NCI-H524 (cell line): Measurements from ENCODE around the gene ATP2A1.
A peak's percentile ranks its signal among the peaks of the same experiment; 100 is the strongest.
"Not testable (repeated sequence)": the region's sequence is repeated elsewhere in the genome, so short reads cannot be mapped to it uniquely, and the experiment has no call there.

Source experiments
- DNase-seq, 2 experiments: peaks; one replicate each; lab custom pipeline; 2025; lab: John Stamatoyannopoulos, UW

The ATP2A1 gene

DNA sequence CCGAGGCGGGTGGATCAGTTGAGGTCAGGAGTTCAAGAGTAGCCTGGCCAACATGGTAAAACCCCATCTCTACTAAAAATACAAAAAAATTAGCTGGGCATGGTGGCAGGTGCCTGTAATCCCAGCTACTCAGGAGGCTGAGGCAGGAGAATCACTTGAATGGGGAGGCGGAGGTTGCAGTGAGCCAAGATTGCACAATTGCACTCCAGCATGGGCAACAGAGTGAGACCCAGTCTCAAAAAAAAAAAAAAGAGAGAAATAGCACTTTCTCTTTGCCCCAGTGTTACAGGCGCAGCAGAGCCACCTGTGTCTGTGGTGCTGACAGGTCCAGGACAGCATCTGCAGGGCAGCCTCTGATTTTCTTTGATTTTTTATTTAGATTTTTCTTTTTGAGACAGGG lies 3.3 kb downstream of the ATP2A1 start:
- DNase-seq: not testable (repeated sequence)

DNA sequence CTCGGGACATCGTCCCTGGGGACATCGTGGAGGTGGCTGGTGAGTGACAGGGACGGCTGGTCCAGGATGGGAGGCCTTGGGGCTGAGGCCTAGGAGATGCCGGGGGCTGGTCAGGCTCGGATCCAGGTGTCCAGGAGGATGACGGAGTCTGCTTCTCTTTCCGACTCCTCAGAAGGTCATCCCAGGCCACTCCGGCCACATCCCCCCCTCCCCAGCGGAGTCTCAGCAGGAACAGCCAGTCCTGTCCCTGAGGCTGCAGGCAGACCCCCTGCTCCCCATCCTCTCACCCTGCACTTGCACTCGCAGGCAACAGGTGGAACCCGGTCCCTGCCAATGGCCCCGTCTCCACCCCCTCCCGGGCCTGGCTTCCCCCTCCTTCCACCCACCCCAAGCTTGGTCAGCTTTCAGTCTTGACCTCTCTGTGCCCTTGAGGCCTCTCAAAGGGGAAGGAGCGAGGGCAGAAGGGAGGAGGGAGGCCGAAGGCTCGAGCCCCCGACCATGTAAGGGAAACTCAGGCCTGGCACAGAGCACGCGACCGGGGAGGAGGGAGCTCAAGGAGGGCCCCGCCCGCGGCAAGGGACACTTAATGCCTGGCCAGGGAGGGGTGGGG lies 4.4 kb downstream of the ATP2A1 start:
- DNase-seq: no peak

DNA sequence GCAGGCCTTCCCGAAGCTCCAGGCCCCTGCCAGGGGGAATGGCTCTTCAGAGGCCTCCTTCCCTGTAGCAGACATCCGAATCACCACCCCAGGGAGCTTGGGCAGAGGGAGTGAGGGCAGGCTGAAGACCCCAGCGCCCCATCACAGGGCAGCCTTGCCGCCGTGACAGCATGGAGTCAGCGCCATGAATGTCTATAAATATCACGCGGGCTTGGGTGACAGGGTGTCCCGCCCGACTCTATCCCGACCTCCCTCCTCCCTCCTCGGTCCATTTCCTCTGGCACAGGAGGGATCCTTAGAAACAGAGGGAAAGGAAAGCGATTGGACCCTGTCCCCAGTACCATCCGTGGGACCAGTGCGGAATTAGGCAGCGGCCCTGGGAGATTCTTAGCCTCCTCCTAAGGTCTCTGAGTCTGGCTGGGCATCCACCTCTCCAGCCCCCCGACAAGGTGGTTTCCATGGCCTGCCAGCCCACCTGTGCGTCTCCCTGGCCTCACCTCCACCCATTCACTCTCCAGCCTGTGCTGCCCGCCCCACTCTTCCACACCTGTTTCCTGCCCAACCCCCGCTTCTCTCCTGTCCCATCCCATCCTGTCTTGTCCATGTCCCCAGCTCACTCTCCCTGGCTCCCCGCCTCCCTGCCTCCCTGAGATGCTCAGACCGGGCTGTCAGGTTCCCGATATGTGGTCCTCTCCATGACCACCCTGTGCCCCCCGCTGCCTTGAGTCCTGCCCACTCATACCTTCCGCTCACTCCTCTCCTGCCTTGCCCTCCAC lies 5.1 kb downstream of the ATP2A1 start:
- no peak for DNase-seq

DNA sequence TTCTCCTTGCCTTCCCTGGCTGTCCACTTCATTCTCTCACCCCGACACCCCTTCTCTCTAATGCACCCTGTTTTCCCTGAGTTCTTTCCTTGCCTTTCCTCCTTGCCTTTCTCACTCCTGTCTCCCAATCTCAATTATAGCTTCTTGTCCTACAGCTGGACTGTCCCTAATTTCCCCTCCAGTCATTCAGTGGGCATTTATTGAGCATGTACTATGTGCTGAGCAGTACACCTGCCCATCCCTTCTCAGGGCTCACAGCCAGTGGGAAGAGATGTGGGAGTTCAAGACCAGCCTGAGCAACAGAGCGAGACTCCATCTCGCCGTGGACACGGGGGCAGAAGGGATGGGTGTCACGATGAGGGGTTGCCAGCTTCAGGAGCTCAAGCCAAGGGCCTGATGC lies 5.8 kb downstream of the ATP2A1 start:
- DNase-seq: no peak

DNA sequence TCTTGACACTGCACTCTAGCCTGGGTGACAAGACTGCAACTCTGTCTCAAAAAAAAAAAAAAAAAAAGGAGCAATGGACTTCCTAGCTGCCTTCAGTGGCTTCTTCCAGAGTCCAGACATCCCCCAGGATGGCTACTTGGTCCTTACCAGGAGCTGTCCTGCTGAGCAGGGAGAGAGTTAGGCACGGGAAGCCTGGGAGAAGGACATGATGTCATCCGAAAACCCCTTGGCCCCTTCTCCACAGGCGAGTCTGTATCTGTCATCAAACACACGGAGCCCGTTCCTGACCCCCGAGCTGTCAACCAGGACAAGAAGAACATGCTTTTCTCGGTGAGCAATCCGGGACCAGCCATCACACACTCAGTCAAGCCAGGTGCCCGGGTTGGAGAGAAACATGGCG lies 8.7 kb downstream of the ATP2A1 start:
- no peak for DNase-seq

DNA sequence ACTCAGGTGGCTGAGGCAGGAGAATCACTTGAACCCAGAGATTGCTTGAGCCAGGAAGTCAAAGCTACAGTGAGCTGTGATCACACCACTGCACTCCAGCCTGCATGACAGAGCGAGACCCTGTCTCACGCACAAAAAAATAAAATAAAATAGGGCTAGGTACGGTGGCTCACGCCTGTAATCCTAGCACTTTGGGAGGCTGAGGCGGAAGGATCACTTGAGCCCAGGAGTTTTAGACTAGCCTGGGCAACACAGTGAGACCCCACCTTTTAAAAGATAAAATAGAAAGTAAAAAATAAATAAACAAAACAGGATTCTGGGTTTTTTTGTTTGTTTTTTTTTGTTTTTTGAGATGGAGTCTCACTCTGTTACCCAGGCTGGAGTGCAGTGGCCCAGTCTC lies 12.1 kb downstream of the ATP2A1 start:
- not testable (repeated sequence) for DNase-seq

DNA sequence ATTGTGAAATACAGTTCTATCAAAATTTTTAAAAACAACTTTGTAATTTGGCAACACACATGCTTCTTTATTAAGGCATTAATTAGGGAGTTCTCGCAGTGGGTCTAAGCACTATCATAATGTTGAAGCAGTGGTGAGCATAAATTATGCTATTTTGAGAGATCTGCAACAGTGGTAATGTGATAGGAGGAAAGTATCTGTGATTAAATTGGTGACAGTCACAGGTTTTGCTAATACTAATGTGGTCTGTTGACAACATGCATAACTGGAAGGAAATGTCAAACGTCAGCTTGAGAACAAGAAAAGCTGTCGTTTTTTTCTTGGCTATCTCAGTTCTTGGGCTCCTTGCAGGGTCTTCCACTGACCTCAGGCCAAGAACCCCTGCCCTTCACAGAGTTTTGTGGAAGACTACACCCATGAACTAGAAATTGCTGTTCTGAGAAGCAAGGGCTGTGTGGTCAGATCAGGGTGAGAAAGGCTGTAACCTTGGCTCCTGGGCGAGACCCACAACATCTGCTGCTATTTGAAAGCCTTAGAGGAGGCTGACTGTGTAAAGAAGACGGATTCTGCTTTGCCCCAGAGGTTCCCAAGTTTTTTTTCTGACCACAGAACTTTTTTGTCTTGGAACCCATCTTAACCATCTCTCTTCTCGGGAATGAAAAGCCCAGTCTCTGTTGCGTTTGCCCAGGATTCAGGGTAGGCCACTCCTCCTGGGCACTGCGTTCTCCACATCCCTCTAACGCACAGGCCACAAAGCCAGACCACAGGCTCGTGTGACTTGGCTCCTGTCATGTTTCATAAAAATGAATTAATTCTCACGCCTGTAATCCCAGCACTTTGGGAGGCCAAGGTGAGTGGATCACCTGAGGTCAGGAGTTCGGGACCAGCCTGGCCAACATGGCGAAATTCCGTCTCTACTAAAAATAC lies 13.9 kb downstream of the ATP2A1 start:
- no peak for DNase-seq

DNA sequence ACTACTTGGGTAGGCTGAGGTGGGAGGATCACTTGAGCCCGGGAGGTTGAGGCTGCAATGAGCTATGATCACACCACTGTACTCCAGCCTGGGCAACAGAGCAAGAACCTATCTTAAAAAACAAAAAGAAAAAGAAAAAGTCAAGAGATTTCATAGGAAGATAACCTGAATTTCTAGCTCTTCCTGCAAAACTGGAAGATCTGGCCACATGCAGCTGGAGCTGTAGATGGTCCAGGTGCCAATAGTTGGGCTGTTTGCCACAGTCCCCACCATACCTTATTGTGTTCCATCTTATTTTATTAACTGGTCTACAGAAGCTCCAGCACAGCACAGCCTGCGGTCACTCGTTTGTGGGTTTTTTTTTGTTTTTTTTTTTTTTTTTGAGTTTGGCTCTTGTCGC lies 15.0 kb downstream of the ATP2A1 start:
- DNase-seq: no peak

DNA sequence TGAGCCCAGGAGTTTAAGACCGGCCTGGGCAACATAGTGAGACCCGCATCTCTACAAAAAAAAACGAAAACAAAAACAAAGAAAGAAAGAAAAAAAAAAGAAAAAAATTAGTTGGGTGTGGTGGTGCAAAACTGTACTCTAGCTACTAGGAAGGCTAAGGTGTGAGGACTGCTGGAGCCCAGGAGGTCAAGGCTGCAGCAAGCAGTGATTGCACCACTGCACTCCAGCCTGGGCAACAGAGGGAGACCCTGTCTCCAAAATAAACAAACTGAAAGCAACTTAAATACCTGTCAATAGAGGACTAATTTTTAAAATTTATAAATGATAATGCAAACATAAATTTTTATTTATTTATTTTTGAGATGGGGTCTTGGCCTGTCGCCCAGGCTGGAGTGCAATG lies 17.3 kb downstream of the ATP2A1 start:
- no peak for DNase-seq

DNA sequence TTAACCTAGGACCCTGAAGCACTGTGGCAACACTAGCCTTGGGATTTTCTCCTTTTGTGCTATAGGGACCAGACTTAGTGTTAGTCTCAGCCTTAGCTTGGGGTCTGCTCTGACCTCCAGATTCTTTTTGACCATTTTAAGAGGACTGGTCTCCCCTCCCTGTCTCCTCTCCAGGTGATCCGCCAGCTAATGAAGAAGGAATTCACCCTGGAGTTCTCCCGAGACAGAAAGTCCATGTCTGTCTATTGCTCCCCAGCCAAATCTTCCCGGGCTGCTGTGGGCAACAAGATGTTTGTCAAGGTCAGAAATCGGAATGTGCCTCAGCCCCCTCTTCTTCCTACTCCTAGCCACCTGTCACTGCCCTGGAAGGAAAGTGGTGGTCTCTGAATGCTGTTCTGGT lies 19.5 kb downstream of the ATP2A1 start:
- DNase-seq: no peak

DNA sequence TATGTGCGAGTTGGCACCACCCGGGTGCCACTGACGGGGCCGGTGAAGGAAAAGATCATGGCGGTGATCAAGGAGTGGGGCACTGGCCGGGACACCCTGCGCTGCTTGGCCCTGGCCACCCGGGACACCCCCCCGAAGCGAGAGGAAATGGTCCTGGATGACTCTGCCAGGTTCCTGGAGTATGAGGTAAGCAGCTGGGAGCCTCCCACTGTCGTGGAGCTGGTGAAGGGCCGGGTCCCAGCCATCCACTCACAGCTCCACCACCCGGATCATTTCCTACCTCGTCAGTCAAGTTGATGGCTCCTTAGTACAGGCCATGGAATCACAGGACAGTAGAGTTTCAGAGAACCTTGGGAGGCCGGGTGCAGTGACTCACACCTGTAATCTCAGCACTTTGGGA lies 20.0 kb downstream of the ATP2A1 start:
- no peak for DNase-seq

DNA sequence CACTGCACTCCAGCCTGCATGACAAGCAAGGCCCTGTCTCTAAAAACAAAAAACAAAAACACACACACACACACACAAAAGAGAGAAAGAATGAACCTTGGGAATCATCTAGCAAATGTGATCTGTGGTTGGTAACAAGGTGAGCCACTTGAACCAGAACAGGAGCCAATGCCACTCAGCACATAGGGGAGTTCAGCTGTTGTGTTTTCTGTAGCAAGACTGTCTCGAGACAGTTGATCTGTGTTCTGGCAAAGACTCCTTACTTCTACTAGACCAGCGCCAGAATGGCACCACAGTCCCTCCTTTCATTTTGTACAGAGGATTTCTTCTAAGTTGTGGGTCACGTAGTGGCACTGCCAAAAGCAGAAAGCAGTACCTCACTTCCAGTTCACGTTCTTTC lies 20.7 kb downstream of the ATP2A1 start:
- no peak for DNase-seq

DNA sequence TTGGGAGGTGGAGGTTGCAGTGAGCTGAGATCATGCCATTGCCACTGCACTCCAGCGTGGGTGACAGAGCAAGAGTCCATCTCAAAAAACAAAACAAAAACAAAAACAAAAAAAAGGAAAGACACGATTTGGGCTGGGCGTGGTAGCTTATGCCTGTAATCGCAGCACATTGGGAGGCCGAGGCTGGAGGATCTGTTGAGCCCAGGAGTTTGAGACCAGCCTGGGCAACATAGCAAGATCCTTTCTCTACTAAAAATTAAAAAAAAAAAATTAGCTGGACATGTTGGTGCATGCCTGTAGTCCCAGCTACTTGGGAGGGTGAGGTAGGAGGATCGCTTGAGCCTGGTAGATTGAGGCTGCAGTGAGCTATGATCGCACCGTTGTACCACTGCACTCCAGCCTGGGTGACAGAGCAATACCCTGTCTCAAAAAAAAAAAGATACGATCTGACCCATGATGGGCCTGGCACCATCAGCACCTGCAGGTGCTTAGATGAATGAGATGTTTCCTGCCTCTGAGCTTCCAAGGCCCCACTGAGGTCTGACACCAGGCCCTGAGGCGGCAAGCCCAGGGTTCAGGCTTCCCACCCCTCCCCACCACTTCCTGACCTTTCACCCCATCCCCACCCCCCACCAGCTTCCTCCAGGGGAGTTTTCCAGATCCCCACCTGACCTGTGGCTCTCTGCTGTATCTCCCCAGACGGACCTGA lies 21.7 kb downstream of the ATP2A1 start:
- no peak for DNase-seq

DNA sequence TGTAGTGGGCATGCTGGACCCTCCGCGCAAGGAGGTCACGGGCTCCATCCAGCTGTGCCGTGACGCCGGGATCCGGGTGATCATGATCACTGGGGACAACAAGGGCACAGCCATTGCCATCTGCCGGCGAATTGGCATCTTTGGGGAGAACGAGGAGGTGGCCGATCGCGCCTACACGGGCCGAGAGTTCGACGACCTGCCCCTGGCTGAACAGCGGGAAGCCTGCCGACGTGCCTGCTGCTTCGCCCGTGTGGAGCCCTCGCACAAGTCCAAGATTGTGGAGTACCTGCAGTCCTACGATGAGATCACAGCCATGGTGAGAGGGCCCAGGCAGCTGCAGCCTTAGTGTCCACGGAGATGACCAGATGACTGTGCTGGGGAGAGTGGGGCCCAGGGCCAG lies 22.3 kb downstream of the ATP2A1 start:
- no peak for DNase-seq

DNA sequence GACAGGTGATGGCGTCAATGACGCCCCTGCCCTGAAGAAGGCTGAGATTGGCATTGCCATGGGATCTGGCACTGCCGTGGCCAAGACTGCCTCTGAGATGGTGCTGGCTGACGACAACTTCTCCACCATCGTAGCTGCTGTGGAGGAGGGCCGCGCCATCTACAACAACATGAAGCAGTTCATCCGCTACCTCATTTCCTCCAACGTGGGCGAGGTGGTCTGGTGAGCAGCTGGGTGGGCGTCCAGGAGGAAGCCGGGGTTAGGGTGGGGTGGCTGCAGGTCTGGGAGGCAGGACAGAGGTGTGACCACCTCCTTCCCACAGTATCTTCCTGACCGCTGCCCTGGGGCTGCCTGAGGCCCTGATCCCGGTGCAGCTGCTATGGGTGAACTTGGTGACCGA lies 23.6 kb downstream of the ATP2A1 start:
- no peak for DNase-seq

DNA sequence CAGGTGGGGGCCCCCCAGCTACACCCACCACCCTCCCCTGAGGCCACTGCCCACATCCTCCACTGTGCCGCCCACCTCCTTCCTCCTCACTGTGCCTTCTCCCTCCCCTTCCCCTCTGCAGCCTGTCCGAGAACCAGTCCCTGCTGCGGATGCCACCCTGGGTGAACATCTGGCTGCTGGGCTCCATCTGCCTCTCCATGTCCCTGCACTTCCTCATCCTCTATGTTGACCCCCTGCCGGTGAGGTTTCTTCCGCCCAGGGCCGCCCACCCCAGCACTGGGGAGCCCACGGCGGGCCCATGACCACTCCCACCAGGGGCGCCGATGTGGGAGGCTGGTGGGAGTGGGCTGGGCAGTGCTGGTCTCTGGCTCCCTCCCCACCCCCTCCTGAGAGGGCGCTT lies 24.6 kb downstream of the ATP2A1 start:
- DNase-seq: peak in 1 of 2 experiments; percentile 20

DNA sequence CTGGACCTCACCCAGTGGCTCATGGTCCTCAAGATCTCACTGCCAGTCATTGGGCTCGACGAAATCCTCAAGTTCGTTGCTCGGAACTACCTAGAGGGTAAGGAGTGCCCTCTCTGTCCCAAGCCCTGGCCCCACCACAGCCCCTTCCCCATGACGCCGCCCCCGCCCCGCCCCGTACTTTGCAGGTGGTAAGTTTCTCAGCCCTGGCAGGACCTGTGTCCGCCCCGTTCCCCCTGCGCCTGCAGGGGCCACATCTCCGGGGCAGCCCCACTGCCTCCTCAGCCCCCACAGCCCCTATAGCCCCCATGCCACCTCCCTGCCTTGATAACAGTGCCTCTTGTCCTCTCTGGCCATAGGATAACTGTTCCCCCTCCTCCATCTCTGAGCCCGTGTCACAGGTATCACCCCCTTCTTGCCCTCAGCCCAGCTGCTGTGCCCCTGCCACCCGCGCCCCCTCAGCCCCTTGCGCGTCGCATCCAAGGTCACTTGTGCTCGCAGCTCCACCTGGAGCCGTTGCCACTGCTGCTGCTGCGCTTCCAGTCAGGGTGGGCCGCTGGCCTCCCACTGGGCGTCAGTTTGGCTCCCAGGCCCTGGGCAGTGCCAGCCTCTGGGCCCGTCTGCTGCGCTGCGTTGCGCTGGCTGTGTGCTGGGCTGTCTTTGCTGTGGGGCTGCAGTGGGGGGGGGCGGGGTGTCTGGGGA lies 25.2 kb downstream of the ATP2A1 start:
- DNase-seq: no peak

DNA sequence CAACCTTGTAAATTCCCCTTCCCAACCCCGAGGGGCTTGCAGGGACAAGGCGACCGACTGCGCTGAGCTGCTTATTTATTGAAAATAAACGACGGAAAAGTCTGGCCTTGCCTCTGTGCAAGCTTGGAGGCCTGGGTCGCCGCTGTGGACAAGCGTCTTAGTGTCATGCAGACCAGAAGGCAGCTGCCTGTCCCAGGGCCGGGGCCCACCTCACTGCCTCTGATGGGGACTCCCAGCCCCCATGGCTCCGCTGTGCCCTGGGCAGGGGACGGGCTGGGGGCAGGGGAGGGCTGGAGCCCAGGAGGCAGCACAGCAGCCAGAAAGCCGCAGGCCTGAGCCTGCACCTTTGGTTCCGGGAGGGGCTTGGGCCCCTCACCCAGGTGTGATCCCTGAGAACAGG lies 26.1 kb downstream of the ATP2A1 start:
- no peak for DNase-seq

DNA sequence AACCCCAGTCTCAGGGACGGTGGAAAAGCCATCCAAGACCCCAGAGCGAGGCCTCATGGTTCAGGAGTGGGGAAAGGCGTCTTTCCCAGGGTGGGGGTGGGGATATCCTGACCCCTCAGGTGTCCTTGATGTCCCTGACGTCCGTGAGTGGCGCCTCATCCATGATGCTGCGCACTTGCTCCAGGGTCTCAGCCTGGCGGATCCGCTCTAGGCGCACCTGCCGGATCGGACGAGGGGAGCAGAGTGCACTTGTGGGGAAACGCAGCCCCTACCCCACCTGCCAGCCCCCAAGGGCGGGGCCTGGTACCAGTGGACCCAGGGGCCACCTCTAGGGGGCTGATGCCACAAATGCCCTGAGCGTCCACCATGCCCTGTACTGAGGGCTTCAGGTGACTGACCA lies 26.5 kb downstream of the ATP2A1 start:
- no peak for DNase-seq

DNA sequence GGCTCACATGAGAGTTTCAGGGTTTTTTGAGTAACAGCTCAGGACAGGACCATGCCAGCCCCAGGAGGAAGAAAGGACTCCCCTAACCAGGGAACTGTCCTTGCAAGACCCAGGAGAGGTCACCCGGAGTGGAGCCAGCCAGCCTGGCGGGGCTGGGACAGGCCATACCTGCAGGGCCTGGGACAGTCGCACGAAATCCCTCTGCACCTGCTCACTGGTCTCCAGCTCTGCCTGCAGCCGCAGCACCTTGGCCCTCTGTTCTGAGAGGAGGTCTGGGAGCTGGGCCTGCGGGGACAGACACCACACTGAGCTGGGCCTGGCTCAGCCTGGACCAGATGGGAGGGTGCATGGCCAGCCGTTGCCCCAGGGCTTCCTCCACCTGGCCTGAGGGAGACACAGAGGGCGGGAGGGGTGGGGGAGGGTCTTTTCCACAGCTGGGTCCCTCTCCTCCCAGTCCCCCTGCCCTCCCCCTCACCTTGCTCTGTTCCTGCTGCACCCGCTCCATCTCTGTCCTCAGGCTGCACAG lies 27.0 kb downstream of the ATP2A1 start:
- no peak for DNase-seq

DNA sequence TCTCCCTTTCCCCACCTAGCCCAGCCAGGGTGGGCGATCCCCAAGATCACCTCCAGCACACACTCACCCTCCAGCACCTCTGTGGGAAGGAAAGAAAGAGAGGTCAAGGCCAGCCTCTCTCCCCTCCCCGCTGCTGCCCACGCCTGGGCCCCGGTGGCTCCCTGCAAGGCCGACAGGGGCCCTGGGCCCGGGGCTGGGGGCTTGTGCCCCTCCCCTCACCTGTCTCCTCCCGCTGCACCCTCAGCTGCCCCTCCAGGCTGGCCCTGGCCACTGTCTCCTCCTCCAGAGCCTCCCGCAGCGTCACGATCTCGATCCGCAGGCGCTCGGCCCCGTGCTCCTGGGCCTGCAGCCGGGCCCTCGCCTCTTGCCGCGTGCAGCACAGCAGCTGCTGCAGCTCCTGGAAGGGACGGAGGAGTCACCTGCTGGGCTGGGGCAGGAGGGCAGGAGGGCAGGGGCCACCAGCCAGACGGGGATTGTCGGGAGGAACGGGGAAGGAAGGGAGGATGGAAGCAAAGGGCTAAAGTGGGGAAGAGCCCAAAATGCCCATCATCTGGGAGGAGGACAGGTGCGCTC lies 27.6 kb downstream of the ATP2A1 start:
- DNase-seq: no peak
